ENCODE results near the gene SLC2A4RG. TPM values are rescaled to one million over a fixed set of nuclear protein-coding genes. Genes with fewer than 3 reads are reported as not detected.
A peak's percentile ranks its signal among the peaks of the same experiment; 100 is the strongest.

Gene SLC2A4RG
- total and polyA plus RNA-seq, 2 of the 13 experiments (the other 11 are each of a cell fraction or from before 2014, with no cell fraction given) = 91.4 to 95.9 TPM

DNA sequence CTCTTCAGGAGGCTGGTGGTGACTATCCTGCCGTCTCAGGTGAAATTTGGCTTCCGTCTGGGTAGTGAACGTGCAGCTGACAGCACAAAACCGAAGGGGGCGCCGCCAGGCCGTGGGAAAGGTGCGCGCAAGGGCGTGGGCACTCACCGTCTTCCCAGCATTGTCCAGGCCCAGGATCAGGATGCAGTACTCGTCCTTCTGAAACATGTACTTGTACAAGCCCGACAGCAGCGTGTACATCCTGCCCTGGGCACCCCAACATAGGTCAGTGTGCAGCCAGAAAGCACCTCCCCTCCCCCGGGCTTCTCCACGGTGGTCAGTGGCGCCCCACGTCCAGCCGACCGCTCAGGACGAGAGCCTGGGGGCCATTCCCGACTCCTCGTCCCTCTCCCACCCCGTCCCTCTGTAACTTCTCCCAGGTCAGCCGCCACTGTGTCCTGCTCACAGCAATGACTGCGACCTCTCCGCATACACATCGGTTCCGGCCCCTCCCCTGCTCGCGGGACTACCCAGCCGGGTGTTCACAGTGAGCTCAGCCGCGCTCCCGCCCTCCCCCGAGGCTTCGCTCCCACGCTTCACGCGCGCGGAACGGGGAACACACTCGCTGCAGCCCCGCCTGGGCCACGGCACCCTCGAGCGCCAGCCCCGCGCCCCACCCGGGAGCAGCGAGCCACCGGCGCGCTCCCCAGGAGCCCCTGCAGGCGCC is 32.6 kb upstream of the SLC2A4RG start (continued):
- TF ChIP-seq ZBED4 (CRISPR knock-in tag; IDR thresholded peaks at IDR 0.05; ENCODE audit: borderline replicate concordance) = peak; percentile 79; the same call in 1 of the 2 replicates
- TF ChIP-seq ZNF296 (CRISPR knock-in tag; conservative IDR thresholded peaks at IDR 0.05) = peak; percentile 82; the same call in 1 of the 2 replicates
- TF ChIP-seq ZNF709 (CRISPR knock-in tag; IDR thresholded peaks at IDR 0.05) = no peak
- no peak for TF ChIP-seq IRX3 (CRISPR knock-in tag; IDR thresholded peaks at IDR 0.05; ENCODE audit: borderline replicate concordance, low read depth)
- TF ChIP-seq THAP9 (CRISPR knock-in tag; IDR thresholded peaks at IDR 0.05; ENCODE audit: borderline replicate concordance) = peak; percentile 14; the same call in 1 of the 2 replicates
- no peak for TF ChIP-seq RFXAP (CRISPR knock-in tag; IDR thresholded peaks at IDR 0.05; ENCODE audit: borderline replicate concordance)
- TF ChIP-seq KLF12 (CRISPR knock-in tag; IDR thresholded peaks at IDR 0.05; ENCODE audit: borderline replicate concordance) = peak; percentile 89; the same call in 1 of the 2 replicates
- 0 out of 2 replicates have a peak, but pooled peaks have one; percentile 47 for TF ChIP-seq ZBTB20 (CRISPR knock-in tag; IDR thresholded peaks at IDR 0.05; ENCODE audit: borderline replicate concordance, low read depth)
- no peak for TF ChIP-seq GABPA (IDR thresholded peaks at IDR 0.05; ENCODE audit: low read depth, low read length)
- peak; percentile 63 for TF ChIP-seq GABPA (CRISPR knock-in tag; IDR thresholded peaks at IDR 0.05; ENCODE audit: low read depth)
- TF ChIP-seq RFX3 (CRISPR knock-in tag; IDR thresholded peaks at IDR 0.05) = peak; percentile 19; the same call in 1 of the 2 replicates
- peak; percentile 50; the same call in 1 of the 2 replicates for TF ChIP-seq MED1 (CRISPR knock-in tag; IDR thresholded peaks at IDR 0.05)
- TF ChIP-seq HOXA7 (CRISPR knock-in tag; IDR thresholded peaks at IDR 0.05) = no peak
- TF ChIP-seq ATM (IDR thresholded peaks at IDR 0.05; ENCODE audit: borderline replicate concordance) = no peak
- TF ChIP-seq ZBTB7A (CRISPR knock-in tag; IDR thresholded peaks at IDR 0.05) = no peak
- no peak for TF ChIP-seq MAFG (CRISPR knock-in tag; IDR thresholded peaks at IDR 0.05)
- TF ChIP-seq ZNF10 (CRISPR knock-in tag; IDR thresholded peaks at IDR 0.05; ENCODE audit: borderline replicate concordance, low read depth) = no peak
- TF ChIP-seq, protein P1, sequence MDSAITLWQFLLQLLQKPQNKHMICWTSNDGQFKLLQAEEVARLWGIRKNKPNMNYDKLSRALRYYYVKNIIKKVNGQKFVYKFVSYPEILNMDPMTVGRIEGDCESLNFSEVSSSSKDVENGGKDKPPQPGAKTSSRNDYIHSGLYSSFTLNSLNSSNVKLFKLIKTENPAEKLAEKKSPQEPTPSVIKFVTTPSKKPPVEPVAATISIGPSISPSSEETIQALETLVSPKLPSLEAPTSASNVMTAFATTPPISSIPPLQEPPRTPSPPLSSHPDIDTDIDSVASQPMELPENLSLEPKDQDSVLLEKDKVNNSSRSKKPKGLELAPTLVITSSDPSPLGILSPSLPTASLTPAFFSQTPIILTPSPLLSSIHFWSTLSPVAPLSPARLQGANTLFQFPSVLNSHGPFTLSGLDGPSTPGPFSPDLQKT (CRISPR knock-in tag; IDR thresholded peaks at IDR 0.05; ENCODE audit: borderline replicate concordance) = no peak
- TF ChIP-seq ZNF530 (CRISPR knock-in tag; IDR thresholded peaks at IDR 0.05; ENCODE audit: low read depth) = no peak
- TF ChIP-seq SP1 (IDR thresholded peaks at IDR 0.05) = no peak
- peak; percentile 48; the same call in 1 of the 2 replicates for TF ChIP-seq SP1 (CRISPR knock-in tag; IDR thresholded peaks at IDR 0.05)
- TF ChIP-seq ZNF224 (CRISPR knock-in tag; IDR thresholded peaks at IDR 0.05) = no peak
- TF ChIP-seq TSC22D2 (CRISPR knock-in tag; IDR thresholded peaks at IDR 0.05; ENCODE audit: borderline replicate concordance) = 0 out of 2 replicates have a peak, but pooled peaks have one; percentile 60

All from HepG2 (cell line).